ENCODE data around the gene ST3GAL5.
A peak's percentile ranks its signal among the peaks of the same experiment; 100 is the strongest.
"Not testable (repeated sequence)": the region's sequence is repeated elsewhere in the genome, so short reads cannot be mapped to it uniquely, and the experiment has no call there.

Gene ST3GAL5

GRCh38 chr2:85893428-85894258 lies 4.9 kb upstream of the ST3GAL5 start:
- no peak for DNase-seq (ENCODE audit: low read depth)

- DNase-seq (ENCODE audit: low read depth): no peak
These were observed 3.6 kb upstream of the ST3GAL5 start for GRCh38 chr2:85892216-85892944.

- DNase-seq (ENCODE audit: low read depth): no peak
These were observed 1.9 kb upstream of the ST3GAL5 start for GRCh38 chr2:85890522-85891176.

- DNase-seq (ENCODE audit: low read depth): no peak
These were observed 964 bp upstream of the ST3GAL5 start for GRCh38 chr2:85889627-85890281.

GRCh38 chr2:85888020-85888683 lies 638 bp downstream of the ST3GAL5 start:
- no peak for DNase-seq (ENCODE audit: low read depth)

- DNase-seq (ENCODE audit: low read depth): no peak
These were observed 1.2 kb downstream of the ST3GAL5 start for GRCh38 chr2:85887566-85888019.

DNA sequence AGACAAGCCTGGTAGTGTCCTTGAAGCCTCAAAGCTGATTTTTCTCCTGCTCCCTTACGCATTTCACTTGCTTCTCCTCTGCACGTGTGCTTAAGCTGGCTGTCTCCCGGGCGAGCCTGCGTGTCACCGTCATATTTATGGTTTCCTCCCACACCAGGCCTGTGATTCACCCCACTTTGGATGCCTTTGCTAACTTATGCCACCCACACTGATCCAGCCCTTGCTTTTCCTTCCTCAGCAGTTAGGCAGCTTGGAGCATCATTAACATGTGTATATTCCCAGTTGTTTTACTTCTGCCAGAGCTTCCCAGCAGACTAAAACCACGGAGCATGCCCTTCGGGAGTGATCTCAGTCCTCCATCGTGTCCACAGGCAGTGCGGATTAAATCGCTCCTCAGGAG lies 2.2 kb downstream of the ST3GAL5 start:
- peak; percentile 95 for DNase-seq (ENCODE audit: low read depth)

- no peak for DNase-seq (ENCODE audit: low read depth)
These were observed 2.6 kb downstream of the ST3GAL5 start for GRCh38 chr2:85886141-85886540.

- DNase-seq (ENCODE audit: low read depth): not testable (repeated sequence)
These were observed 7.0 kb downstream of the ST3GAL5 start for GRCh38 chr2:85881781-85882180.

DNA sequence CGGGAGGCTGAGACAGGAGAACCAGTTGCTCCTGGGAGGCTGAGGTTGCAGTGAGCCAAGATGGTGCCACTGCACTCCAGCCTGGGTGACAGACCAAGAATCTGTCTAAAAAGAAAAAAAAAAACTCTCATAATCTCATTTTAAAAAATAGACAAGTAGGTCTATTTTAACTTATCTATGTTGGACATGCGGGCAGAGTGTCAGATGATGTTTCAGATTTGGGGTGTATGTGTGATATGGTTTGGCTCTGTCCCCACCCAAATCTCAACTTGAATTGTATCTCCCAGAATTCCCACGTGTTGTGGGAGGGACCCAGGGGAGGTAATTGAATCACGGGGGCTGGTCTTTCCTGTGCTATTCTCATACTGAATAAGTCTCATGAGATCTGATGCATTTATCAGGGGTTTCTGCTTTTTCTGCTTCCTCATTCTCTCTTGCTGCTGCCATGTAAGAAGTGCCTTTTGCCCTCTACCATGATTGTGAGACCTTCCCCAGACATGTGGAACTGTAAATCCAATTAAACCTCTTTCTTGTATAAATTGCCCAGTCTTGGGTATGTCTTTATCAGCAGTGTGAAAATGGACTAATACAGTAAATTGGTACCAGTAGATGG lies 8.0 kb downstream of the ST3GAL5 start:
- DNase-seq (ENCODE audit: low read depth): not testable (repeated sequence)

GRCh38 chr2:85878719-85879370 lies 9.9 kb downstream of the ST3GAL5 start:
- no peak for DNase-seq (ENCODE audit: low read depth)

DNA sequence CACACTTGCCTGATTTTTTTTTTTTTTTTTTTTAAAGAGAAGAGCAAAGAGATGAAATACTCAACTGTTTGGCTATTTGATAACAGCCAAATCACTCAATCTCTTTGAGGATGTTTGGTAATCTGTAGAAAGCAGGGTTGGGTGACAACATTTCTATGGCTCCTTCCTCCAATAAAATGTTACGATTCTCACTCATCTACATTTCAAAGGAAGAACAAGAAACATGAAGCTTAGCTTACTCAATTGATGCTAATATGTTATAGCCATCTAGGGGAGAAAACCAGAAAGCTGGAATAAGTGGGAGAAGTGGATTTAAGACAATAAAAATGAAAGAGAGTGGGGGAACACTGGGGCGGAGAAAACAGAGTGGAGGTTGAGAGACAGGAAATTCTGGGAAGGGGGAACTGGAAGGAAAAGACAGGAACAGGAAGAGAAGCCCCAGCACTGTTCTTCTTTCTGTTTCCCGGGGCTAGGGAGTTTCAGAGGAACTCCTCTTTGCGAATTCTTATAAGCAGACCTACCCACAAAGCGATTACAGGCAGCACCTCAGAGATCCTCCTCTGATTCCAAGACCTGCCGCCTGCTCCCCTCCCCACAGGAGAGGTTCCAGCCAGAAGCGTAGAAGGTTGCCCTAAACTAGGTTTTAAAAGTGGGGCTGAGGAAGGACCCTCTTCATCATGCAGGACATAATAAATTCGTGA lies 13.3 kb downstream of the ST3GAL5 start:
- no peak for DNase-seq (ENCODE audit: low read depth)

DNA sequence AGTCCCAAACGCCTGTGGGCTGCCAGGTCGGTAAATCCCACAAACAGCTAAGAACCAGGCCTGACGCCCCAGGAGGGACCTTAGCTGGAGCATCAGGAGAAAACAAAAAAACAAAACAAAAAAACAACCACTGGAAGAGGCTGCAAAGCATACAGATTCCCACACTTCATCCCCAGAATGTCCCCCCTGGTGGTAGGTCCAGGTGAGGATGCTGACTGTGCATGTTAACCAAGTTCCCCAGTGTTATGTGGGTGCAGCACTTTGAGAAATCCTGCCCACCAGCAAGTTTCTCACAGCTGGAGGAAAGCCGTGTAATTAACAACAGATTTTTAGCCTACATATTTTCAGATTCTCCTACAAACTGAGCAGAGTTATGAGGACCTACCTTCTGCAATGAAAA lies 15.1 kb downstream of the ST3GAL5 start:
- no peak for DNase-seq (ENCODE audit: low read depth)

- no peak for DNase-seq (ENCODE audit: low read depth)
These were observed 16.1 kb downstream of the ST3GAL5 start for GRCh38 chr2:85872536-85873161.

GRCh38 chr2:85871494-85872164 lies 17.2 kb downstream of the ST3GAL5 start:
- no peak for DNase-seq (ENCODE audit: low read depth)

GRCh38 chr2:85868822-85869221 lies 20.0 kb downstream of the ST3GAL5 start:
- DNase-seq (ENCODE audit: low read depth): no peak

DNA sequence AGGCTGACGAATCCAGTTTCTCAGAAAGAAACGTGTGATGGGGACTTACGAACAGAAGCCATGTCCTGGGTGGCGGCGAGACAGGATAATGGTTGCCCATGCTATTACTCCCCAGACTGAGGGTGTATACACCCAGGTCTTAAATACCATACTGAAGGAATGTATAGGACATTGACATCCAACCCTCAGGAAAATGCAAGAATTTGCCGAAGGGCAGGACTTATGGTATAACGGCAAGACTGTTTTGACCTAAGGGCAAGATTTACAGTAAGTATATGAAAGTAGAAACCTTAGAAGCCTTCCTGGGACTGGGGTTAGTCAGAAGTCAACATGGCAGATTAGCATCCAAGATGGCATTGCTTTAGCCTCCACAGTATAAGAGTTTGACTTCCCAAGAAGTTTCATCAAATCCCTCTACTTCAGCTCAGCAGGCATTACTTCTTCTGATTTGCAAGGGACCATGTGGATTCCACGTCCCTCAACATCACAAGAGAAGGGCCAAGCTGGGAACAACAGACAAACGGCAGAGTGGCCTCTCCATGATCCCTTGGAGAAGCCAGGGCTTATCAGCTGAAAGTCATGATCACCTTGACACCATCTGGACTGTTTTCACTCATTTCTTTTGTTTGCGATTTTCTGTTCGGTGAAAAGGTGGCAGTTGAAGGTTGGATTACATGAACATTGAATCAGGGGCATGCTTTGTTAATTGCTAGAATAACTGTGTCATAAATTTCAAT lies 21.1 kb downstream of the ST3GAL5 start:
- DNase-seq (ENCODE audit: low read depth): no peak

- no peak for DNase-seq (ENCODE audit: low read depth)
These were observed 21.7 kb downstream of the ST3GAL5 start for GRCh38 chr2:85867121-85867520.
